BE2C (cell line): Measurements from ENCODE around the gene DOP1A.

Source experiments
- DNase-seq: peaks from one replicate; pipeline ENCODE4 v3.0.0-alpha.2; 2020
- H3K27me3 ChIP-seq: fragments of 250-450 bp; sonication (Bioruptor Pico); 2 replicates; pipeline ENCODE4 v1.5.1; 2020; ENCODE audit warnings: mild to moderate bottlenecking
- H3K36me3 ChIP-seq: fragments of 250-450 bp; sonication (Bioruptor Pico); 2 replicates; pipeline ENCODE4 v1.5.1; 2020; ENCODE audit warnings: mild to moderate bottlenecking
- H3K4me1 ChIP-seq: fragments of 250-450 bp; sonication (Bioruptor Pico); 2 replicates; pipeline ENCODE4 v1.5.1; 2020
- H3K4me3 ChIP-seq: 2 replicates; pipeline ENCODE4 v1.5.1; 2011; ENCODE audit warnings: low read depth, low read length
- H3K9me3 ChIP-seq: fragments of 250-450 bp; sonication (Bioruptor Pico); 2 replicates; pipeline ENCODE4 v1.5.1; 2020
- CTCF ChIP-seq: IDR thresholded peaks from 2 replicates; pipeline ENCODE4 v1.5.1; 2012; ENCODE audit warnings: mild to moderate bottlenecking, low read depth, low read length

DOP1A gene

DNA sequence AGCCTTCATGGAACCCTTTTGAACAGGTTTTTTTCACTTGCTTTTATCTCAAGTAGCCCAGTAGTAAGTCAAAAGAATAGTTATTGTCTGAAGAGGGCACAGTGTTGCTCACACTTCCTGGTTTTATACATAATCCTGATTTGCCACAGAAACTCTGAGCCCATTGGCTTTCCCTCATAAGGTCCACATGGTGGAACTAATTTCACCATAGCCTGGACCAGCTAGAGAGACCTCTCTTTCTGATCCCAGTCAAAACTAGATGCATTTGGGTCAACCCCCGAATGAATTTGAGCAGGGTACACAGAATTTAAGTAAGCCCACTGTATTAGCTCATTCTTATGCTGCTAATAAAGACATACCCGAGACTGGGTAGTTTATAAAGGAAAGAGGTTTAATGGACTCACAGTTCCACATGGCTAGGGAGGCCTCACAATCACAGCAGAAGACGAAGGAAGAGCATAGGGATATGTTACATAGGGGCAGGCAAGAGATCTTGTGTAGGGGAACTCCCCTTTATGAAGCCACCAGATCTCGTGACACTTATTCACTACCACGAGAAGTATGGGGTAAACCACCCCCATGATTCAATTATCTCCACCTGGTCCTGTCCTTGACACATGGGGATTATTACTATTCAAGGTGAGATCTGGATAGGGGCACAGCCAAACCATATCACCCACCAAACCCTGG lies 131.8 kb downstream of the DOP1A start:
- peaks cover 12% of the 10 kb centered on the region; the same call in 1 of the 2 replicates for H3K36me3 ChIP-seq
- no peak for DNase-seq
- H3K4me3 ChIP-seq = no peak overlapping the region
- H3K4me1 ChIP-seq = peaks cover 8% of the 10 kb centered on the region
- no peak for TF ChIP-seq CTCF
- H3K27me3 ChIP-seq = no peaks in the 10 kb centered on the region
- no peaks in the 10 kb centered on the region for H3K9me3 ChIP-seq

- no peak for TF ChIP-seq CTCF
- no peak overlapping the region for H3K4me3 ChIP-seq
- peaks cover 8% of the 10 kb centered on the region for H3K4me1 ChIP-seq
- no peaks in the 10 kb centered on the region for H3K9me3 ChIP-seq
- H3K36me3 ChIP-seq = peaks cover 12% of the 10 kb centered on the region; the same call in 1 of the 2 replicates
- no peaks in the 10 kb centered on the region for H3K27me3 ChIP-seq
- no peak for DNase-seq
Measured at GRCh38 chr6:83199863-83200225, 132.4 kb downstream of the DOP1A start.

GRCh38 chr6:83202031-83202430 lies 134.6 kb downstream of the DOP1A start:
- H3K4me3 ChIP-seq = no peak overlapping the region
- no peaks in the 10 kb centered on the region for H3K27me3 ChIP-seq
- peaks cover 8% of the 10 kb centered on the region for H3K4me1 ChIP-seq
- H3K36me3 ChIP-seq = no peaks in the 10 kb centered on the region
- no peak for DNase-seq
- TF ChIP-seq CTCF = no peak
- H3K9me3 ChIP-seq = no peaks in the 10 kb centered on the region

- Histone ChIP-seq H3K4me3 (0 out of 2 replicates have a peak overlapping the region, but pooled peaks have one; percentile 7), H3K27me3 (no peaks in the 10 kb centered on the region), H3K4me1 (peaks cover 15% of the 10 kb centered on the region), H3K9me3 (no peaks in the 10 kb centered on the region), H3K36me3 (no peaks in the 10 kb centered on the region)
- peak; percentile 87 for DNase-seq
- TF ChIP-seq CTCF = peak; percentile 99
Measured at GRCh38 chr6:83215131-83216047, 147.9 kb downstream of the DOP1A start.

DNA sequence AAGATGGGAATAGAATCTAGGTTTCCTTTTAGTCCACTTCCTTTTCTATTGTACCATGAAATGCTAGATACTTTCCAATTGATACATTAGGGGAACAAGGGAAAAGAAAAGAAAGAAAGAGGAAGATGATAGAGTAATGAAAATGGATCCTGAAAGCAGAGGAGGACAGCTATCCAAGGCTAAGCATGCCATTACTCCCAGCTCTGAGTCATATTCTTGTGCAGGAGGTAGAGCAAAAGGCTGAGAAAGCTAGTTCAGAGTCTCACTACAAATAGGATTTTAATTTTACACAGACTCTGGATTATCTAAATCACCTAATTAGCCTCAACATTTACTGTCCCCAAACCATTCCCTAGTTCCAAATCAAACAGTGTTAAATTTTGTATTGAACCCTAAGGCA lies 149.3 kb downstream of the DOP1A start:
- no peaks in the 10 kb centered on the region for H3K27me3 ChIP-seq
- H3K36me3 ChIP-seq = no peaks in the 10 kb centered on the region
- H3K4me3 ChIP-seq = no peak overlapping the region
- no peaks in the 10 kb centered on the region for H3K9me3 ChIP-seq
- no peak for TF ChIP-seq CTCF
- DNase-seq = no peak
- peaks cover 15% of the 10 kb centered on the region for H3K4me1 ChIP-seq
